Measurements from ENCODE around the gene SEPTIN2. TPM values are rescaled to one million over a fixed set of nuclear protein-coding genes. Genes with fewer than 3 reads are reported as not detected.

SEPTIN2 gene
- total RNA-seq, 4 donors from 2014 or later, result 175 to 281 (median 193) TPM

- Histone ChIP-seq H3K27ac (peak overlapping the region; percentile 55 to 99 (median 78)), H3K27me3 (no peaks in the 10 kb centered on the region), H3K9me3 (no peaks in the 10 kb centered on the region), H3K4me3 (peak overlapping the region in 2 of 4 donors; percentile 31 to 40), H3K4me1 (peaks cover 3 to 62% (median 8%) of the 10 kb centered on the region in 4 donors), H3K36me3 (peaks cover 0 to 41% (median 0%) of the 10 kb centered on the region in 3 donors)
- DNase-seq, result peak; percentile 76 to 94 (median 90)
- TF ChIP-seq CTCF (IDR thresholded peaks at IDR 0.05) (peak in 3 of 6 experiments; percentile 13 to 23 (median 18)), POLR2A (IDR thresholded peaks at IDR 0.05) (peak; percentile 36 to 78)
Observed at GRCh38 chr2:241354668-241355658, 39.2 kb downstream of the SEPTIN2 start.

- Histone ChIP-seq H3K27ac (peak within 1 kb of the TSS; percentile 89 to 99 (median 95)), H3K4me1 (peaks cover 3 to 55% (median 7%) of the 10 kb centered on the region in 4 donors)
Observed at GRCh38 chr2:241355983-241356870, 40.5 kb downstream of the SEPTIN2 start, which contains the start of gene FARP2. TSS of gene FARP2 (plus strand) at chr2:241356285. CDS start at chr2:241373108, 16,823 bp downstream.

GRCh38 chr2:241356871-241357260 is 41.1 kb downstream of the SEPTIN2 start:
- no peak for DNase-seq
- H3K4me1 ChIP-seq, result peaks cover 3 to 51% (median 7%) of the 10 kb centered on the region in 4 donors
- peak overlapping the region; percentile 64 to 94 (median 80) for H3K4me3 ChIP-seq
- no peaks in the 10 kb centered on the region for H3K9me3 ChIP-seq
- H3K27me3 ChIP-seq, result no peaks in the 10 kb centered on the region
- H3K36me3 ChIP-seq, result peaks cover 0 to 23% (median 0%) of the 10 kb centered on the region in 3 donors
- peak overlapping the region; percentile 89 to 97 (median 94) for H3K27ac ChIP-seq
- TF ChIP-seq POLR2A (IDR thresholded peaks at IDR 0.05) (no peak), CTCF (IDR thresholded peaks at IDR 0.05) (no peak)

More at GRCh38 chr2:241355983-241356870, 40.5 kb downstream of the SEPTIN2 start, which contains the start of gene FARP2:
- no peaks in the 10 kb centered on the region for H3K9me3 ChIP-seq
- TF ChIP-seq POLR2A (IDR thresholded peaks at IDR 0.05), result peak; percentile 74 to 78
- TF ChIP-seq CTCF (IDR thresholded peaks at IDR 0.05), result no peak
- H3K4me3 ChIP-seq, result peak within 1 kb of the TSS; percentile 64 to 94 (median 80)
- no peaks in the 10 kb centered on the region for H3K27me3 ChIP-seq
- peaks cover 0 to 28% (median 0%) of the 10 kb centered on the region in 3 donors for H3K36me3 ChIP-seq
- peak; percentile 98 to 100 (median 100) for DNase-seq

- H3K9me3 ChIP-seq, result no peaks in the 10 kb centered on the region
- peak overlapping the region in 2 of 4 donors; percentile 64 to 81 for H3K4me3 ChIP-seq
- peaks cover 0 to 17% (median 0%) of the 10 kb centered on the region in 3 donors for H3K36me3 ChIP-seq
- TF ChIP-seq CTCF (IDR thresholded peaks at IDR 0.05), result no peak
- TF ChIP-seq POLR2A (IDR thresholded peaks at IDR 0.05), result no peak
- H3K27me3 ChIP-seq, result no peaks in the 10 kb centered on the region
- no peak for DNase-seq
- peak overlapping the region; percentile 39 to 58 (median 46) for H3K27ac ChIP-seq
- peaks cover 3 to 46% (median 7%) of the 10 kb centered on the region in 4 donors for H3K4me1 ChIP-seq
Observed at GRCh38 chr2:241357531-241357930, 41.8 kb downstream of the SEPTIN2 start.

GRCh38 chr2:241358470-241358869 is 42.7 kb downstream of the SEPTIN2 start:
- H3K4me3 ChIP-seq, result peak overlapping the region in 2 of 4 donors; percentile 64 to 81
- peaks cover 0 to 7% (median 0%) of the 10 kb centered on the region in 3 donors for H3K36me3 ChIP-seq
- peak in 2 of 3 donors; percentile 47 to 64 for DNase-seq
- H3K27ac ChIP-seq, result peak overlapping the region; percentile 39 to 69 (median 52)
- H3K9me3 ChIP-seq, result no peaks in the 10 kb centered on the region
- H3K4me1 ChIP-seq, result peaks cover 3 to 45% (median 7%) of the 10 kb centered on the region in 4 donors
- peak in 1 of 2 donors; percentile 21 for TF ChIP-seq POLR2A (IDR thresholded peaks at IDR 0.05)
- no peak for TF ChIP-seq CTCF (IDR thresholded peaks at IDR 0.05)
- no peaks in the 10 kb centered on the region for H3K27me3 ChIP-seq
